ENCODE results near the gene PDGFRB.

Gene PDGFRB

DNA sequence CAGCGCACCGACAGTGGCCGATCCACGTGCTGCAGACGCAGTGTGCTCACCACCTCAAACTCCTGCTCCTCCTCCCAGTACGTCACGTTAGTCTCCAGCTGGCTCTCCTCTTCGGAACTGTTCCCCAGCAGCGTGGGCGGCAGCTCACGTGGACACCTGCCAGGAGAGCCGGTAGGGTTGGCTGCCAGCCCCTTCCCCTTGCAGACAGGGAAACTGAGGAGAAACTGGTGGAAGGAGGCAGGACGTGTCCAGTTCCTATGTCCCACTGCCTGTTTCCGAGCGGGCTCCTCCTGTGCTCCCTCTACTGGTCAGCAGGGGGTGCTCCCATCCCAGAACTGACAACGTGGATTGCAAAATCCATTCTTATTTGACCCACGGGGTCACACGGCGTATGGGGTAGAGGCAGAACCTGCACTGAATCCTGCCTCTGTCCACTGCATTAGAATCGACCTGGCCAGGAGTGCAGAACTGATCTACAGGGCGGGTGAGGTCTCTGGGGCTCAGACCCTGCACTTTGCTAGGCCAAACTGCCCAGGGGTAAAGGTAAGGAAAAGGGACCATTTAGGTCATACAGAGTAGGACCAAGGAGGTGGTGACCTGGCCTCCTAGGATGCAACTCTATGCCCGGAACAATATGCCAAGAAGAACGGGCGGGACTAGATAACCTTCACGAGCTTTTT, 25.7 kb downstream of the PDGFRB start:
- DNase-seq (ENCODE audit: low read depth): peak; percentile 3

GRCh38 chr5:150129454-150129812, 26.2 kb downstream of the PDGFRB start:
- no peak for DNase-seq (ENCODE audit: low read depth)

GRCh38 chr5:150126921-150127265, 28.8 kb downstream of the PDGFRB start:
- DNase-seq (ENCODE audit: low read depth): no peak

DNA sequence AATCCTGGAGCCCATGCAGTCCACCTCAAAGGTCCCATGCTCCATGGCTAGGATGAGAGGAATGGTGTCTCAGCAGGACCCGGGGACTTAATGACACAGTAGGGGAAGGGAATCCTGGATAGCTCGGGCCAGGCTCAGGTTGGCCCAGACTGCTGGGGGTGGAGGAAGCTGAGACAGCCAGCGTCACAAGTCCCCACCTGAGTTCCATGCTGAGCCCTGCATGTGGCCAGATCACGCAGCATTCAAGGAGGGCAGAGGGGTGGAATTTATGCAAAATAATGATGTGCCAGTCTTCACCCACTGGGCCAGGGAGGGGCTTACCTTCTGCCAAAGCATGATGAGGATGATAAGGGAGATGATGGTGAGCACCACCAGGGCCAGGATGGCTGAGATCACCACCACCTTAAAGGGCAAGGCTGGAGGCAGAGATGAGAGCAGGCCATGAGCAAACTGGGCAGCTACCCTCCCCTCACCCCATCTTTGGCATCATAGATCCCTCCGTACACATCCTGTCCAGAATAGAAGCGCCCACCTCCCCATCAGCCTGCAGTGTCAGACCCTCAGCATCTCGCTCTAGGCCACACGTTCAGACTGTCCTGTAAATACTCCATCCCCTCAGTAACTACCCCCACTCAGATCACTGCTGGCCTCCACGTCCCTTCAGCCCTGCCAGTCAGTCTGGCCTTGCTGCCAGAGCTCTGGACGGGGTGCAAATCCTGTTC, 29.3 kb downstream of the PDGFRB start:
- DNase-seq (ENCODE audit: low read depth): no peak

DNA sequence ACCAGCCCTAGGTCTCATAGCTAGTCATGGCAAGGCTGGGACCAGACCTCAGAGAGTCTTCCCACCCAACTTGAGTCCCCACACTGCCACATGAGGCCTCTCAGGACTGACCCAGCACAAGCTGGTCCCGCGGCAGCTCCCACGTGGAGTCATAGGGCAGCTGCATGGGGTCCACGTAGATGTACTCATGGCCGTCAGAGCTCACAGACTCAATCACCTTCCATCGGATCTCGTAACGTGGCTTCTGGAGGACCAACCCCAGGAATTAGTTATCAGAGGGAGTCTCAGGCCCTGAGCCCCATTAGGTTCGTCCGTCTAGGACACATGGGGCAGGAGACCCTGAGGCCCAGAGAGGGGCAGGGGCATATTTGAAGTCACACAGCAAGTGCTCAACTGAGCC, 30.3 kb downstream of the PDGFRB start:
- DNase-seq (ENCODE audit: low read depth): no peak

DNA sequence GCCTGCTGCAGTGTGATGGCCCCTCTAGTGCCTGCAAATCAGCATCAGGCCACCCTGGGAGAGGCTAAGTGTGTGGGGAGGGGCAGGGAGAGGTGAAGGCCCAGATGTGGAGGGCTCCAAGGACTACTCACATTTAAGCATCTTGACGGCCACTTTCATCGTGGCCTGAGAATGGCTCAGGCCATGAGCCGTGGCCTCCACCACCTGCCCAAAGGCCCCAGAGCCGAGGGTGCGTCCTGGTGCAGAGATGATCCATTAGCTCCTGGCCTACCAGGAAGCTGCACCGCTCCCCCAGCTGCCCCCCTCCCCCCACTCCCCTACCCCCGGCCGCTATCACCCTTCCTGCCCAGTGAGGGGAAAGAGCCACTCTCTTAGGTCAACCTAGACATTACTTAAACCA, 31.0 kb downstream of the PDGFRB start:
- DNase-seq (ENCODE audit: low read depth): no peak

DNA sequence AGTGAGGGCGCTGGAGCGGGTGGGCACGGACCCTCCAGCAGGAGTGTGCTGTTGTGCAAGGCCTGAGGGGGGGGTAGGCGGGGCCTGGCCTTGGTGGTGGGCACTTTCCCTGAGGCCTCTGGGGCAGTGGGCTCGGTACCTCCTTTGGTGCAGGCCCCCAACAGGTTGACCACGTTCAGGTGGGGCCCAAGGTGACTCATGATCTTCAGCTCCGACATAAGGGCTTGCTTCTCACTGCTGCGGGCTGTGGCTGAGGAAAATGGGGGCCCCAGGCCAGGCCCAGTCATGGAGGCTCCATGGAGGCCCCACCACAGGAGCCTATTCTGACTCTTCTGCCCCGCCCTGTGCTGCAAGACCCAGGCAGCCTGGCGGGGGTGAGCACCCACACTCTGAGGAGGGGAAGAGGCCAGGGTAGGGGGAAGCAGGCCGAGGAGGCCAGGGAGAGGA, 31.5 kb downstream of the PDGFRB start:
- DNase-seq (ENCODE audit: low read depth): no peak

DNA sequence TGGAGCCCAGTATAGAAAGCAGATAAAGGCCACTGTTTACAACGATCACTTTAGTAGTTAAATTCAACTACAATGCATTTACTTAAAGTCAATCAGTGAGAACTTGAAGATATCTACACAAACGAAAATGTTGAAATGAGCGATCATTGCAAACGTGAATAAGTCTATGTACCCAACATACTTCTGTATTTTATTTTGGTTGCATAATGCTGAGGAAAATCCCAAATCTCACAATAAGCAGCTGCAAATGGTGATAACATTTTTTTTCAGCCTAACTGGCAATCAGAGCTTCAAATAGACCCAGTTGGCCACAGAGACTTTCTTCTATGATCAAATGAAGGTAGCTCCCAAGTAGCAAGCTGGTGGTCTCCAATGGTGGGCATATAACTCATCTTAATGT, 32.1 kb downstream of the PDGFRB start:
- no peak for DNase-seq (ENCODE audit: low read depth)

DNA sequence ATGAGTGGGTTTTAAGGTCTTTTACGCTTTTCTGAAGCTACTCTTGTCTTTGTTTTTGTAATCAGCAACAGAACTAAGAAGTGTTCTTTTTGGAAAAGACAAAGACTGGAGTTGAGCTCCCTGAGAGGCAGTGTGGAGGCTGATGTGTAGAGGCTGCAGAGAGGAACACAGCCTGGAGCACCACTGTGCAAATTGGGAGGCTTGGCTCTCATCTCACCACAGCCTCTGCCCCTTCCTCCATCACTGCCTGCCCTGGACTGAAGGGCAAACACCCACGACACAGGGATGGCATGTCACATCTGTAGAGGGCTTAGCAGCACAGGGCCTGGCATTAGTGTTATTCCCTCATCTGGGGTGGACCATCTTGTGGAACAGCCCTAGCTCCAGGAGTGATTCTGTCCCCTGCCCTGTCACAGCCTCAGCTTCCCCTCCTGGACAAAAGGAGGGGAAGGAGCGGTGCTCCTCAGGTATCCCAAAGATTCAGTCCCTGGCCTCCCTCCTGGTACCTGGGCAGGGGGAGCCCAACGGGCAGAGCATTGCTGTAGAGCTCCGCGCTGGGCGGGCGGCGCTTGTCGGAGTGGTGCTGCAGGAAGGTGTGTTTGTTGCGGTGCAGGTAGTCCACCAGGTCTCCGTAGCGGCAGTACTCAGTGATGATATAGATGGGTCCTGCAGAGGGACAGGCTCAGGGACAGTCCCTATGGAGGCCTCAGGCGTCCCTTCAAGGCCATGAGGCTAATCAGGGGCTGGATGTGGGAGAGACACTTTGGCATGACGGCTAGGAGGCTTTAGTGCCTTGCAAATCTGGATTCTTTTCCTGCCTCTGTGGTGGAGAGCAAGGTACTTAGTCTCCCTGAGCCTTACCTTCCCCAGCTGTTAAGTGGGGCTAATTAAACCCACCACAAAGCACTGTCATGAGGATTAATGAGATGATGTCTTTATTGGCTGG, 32.8 kb downstream of the PDGFRB start:
- DNase-seq (ENCODE audit: low read depth): no peak

GRCh38 chr5:150122158-150122510, 33.5 kb downstream of the PDGFRB start:
- DNase-seq (ENCODE audit: low read depth): no peak

DNA sequence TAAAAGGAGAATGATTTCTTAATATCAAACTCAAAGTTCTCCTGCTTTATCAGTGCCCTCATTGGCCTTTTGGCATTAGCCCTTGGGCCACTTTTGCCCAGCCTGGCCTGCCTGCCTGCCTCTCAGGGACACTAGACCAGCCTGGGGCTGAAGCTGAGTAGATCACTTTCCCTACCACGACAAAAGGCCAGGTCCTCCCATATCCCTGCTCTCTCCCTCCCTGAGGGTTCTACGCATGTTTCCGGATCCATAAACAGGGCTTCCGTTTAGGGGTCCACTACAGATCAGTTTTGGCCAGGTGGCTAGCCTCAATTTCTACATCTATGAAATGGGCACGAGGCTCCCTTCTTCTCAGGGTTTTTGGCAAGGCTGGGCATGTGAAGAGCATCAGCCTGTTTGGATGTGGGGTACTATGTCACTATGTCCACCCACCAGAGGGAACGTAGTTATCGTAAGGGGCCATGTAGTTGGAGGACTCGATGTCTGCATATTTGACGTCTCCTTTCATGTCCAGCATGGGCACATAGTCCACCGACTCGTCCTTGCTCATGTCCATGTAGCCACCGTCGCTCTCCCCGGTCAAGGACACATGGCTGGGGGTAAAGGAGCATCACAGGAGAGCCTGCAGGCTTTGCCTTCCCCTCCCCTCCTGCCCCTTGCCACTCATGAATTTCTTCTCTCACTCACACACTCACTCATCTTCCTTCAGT, 34.0 kb downstream of the PDGFRB start:
- DNase-seq (ENCODE audit: low read depth): no peak

DNA sequence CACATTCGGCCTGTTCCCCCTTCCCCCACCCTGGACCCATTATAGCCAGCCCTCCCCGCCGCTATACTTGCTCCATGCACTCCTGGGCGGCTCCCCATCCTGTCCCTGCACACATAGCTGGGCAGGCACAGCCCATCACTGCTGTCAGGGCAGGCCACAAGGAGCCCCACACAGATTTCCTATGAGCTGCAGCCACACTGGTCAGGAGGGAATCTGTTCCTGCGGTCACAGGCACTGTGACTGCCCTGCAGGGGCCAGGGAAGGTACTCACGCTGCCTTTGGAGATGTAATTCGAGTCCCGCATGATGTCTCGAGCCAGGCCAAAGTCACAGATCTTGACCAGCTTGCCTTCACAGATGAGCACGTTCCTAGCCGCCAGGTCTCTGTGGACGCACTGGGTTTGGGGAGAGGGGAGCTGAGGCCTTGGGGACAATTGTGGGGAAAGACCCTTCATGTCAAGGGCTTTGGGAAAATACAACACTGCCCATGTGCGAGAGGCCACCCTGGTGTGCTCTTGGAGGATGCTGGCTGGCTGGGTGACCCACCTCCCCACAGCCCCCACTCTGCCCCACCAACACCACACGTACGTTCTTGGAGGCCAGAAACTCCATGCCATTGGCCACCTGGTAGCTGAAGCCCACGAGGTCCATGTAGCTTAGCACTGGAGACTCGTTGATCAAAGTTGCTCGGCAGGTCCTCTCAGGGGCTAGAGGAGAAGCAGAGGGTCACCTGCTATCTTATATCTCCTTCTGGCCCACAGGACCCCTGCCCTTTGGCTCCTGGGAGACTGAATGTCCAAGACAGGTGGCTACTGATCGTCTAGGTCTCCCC, 34.8 kb downstream of the PDGFRB start:
- DNase-seq (ENCODE audit: low read depth): no peak

DNA sequence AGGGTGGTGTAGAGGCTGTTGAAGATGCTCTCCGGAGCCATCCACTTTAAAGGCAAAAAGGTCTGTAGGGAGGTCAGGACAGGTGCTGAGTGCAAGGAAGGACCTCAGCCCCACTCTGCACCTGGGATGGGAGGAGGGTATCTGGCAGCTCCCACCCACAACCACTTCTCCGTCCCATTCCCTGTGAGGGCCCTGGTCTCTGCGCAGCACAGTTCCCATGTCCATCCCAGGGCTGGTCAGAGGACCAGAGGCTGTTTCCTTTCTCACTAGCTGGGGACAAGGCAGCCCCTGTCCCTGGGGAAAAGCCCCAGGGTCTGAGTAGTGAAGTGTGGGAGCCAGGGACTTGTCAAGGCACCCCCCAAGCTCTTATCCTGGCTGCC, 35.6 kb downstream of the PDGFRB start:
- DNase-seq (ENCODE audit: low read depth): no peak

DNA sequence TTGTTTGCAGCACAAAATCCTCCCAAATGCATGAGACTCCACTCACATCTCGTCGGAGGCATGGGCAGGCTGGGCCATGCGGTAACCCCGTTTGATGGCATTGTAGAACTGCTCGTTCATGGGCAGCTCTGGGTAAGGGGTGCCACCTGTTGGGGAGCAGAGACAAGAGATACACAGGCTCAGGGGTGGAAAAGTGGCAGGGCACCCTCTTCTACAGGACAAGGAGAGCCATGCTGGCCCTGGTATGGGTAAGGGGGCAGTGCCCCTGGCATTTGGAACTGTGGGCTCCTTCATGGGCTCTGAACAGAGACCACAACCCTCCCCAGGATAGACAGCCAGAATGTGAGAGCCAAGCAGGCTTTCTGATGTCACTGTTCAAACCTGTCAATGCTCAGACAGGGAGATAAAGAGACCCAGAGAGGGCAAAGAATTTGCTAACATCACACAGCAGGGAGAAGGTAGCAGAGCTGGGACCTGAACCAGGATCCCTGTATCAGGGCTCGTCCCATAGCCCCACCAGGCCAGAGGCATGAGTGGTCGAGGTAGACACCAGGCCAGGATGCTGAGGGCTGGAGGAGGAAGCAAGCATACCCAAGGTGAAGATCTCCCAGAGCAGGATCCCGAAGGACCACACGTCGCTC, 36.1 kb downstream of the PDGFRB start:
- no peak for DNase-seq (ENCODE audit: low read depth)

- no peak for DNase-seq (ENCODE audit: low read depth)
Observed at GRCh38 chr5:150118561-150119229, 37.0 kb downstream of the PDGFRB start.

- DNase-seq (ENCODE audit: low read depth): no peak
Observed at GRCh38 chr5:150117945-150118560, 37.6 kb downstream of the PDGFRB start.

DNA sequence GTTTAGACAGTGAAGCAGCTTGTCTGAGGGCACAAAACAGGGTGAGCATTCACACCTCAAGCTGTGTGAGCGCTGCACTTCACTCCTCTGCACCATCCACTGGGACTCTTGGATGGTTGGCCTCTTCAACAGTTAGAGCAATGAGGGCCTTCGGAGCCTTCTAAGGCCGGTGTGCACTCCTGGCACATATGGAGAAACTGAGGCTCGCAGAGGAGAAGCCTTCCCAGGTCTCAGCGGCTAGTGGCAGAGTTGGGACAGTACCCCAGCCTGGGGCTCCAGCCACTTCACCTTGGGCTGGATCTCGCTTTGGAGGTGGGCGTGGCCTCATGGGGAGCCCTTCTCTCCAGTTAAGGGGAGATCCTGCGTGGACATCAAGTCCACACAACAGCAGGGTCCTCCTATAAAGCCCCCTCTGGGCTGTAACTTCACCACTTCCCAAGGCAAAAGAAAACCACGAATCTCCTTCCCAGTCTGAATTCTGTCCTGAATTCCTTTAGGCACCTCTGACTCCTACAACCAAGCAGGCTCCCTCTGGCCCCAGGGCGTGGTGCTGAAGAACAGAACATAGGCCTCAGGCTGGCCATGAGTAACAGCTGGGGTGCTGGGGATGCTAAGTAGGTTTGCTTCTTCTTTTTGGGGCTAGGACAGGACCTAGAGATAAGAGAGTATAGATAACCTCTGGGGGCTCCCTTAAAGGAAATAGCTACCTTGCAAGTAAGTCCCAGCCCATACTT, 38.8 kb downstream of the PDGFRB start:
- DNase-seq (ENCODE audit: low read depth): no peak

DNA sequence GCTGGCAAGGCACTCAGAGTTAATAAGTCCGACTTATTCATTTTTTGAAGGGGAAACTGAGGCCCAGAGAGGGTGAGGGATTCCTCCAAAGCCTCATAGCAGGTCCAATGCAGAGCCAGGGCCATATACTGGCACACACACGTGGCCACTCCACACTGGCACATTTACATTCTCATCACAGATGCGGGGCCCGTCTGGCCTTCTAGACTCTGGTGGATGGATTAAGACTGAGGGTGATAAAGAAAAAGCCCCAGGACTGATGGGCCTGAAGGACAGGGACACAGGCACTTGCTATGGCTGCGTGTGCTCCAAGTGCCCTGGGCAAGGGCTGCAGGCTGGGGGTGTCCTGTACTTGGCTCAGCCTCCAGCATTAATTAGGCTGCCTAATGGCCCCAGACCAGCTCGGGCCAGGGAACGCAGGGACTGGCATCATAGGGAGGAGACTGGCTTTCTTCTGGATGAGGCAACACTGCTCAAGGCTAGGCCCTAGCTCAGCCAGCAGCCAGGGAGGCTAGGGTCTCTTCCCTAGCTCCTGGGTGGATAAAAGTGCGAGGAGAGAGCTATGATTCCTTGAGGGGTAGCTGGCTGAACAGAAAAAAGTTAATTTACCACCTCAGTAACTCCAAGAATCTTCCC, 40.8 kb downstream of the PDGFRB start:
- no peak for DNase-seq (ENCODE audit: low read depth)

Data from stimulated activated CD4-positive, alpha-beta T cell treated with anti-CD3 and anti-CD28 coated beads, Interleukin-2, amount 100 ng/mL, for 4 hours (primary cell).